HG02852 (cell line): Measurements from ENCODE around the gene MAGI1.

Source experiments
- ATAC-seq: cut with Tn5 transposase; IDR thresholded peaks from one replicate; pipeline ENCODE4 v1.9.1; 2021; ENCODE audit warnings: mild to moderate bottlenecking, moderate library complexity; ENCODE audit not compliant: unreplicated experiment

MAGI1 gene

GRCh38 chr3:65478551-65479500 lies 559.9 kb downstream of the MAGI1 start:
- no peak for ATAC-seq

- ATAC-seq: no peak
These were observed 565.0 kb downstream of the MAGI1 start for GRCh38 chr3:65473736-65474135.

GRCh38 chr3:65472501-65472900 lies 566.2 kb downstream of the MAGI1 start:
- ATAC-seq: no peak

- no peak for ATAC-seq
These were observed 572.3 kb downstream of the MAGI1 start for GRCh38 chr3:65466300-65466988.

GRCh38 chr3:65449841-65450428 lies 588.8 kb downstream of the MAGI1 start:
- ATAC-seq: no peak

GRCh38 chr3:65448120-65448519 lies 590.6 kb downstream of the MAGI1 start:
- ATAC-seq: no peak

- no peak for ATAC-seq
These were observed 593.0 kb downstream of the MAGI1 start for GRCh38 chr3:65445573-65446169.

- ATAC-seq: no peak
These were observed 594.3 kb downstream of the MAGI1 start for GRCh38 chr3:65444447-65444815.

- no peak for ATAC-seq
These were observed 594.8 kb downstream of the MAGI1 start for GRCh38 chr3:65443739-65444446.

- ATAC-seq: no peak
These were observed 599.0 kb downstream of the MAGI1 start for GRCh38 chr3:65439641-65440284.

GRCh38 chr3:65438612-65439011 lies 600.1 kb downstream of the MAGI1 start:
- no peak for ATAC-seq

- ATAC-seq: no peak
These were observed 600.6 kb downstream of the MAGI1 start for GRCh38 chr3:65438096-65438495.

- ATAC-seq: no peak
These were observed 602.1 kb downstream of the MAGI1 start for GRCh38 chr3:65436580-65436979.

- ATAC-seq: no peak
These were observed 605.2 kb downstream of the MAGI1 start for GRCh38 chr3:65433480-65433879.

GRCh38 chr3:65432388-65433003 lies 606.2 kb downstream of the MAGI1 start:
- ATAC-seq: no peak

GRCh38 chr3:65425880-65426279 lies 612.8 kb downstream of the MAGI1 start:
- ATAC-seq: no peak

- ATAC-seq: no peak
These were observed 616.6 kb downstream of the MAGI1 start for GRCh38 chr3:65422154-65422553.

- ATAC-seq: no peak
These were observed 619.5 kb downstream of the MAGI1 start for GRCh38 chr3:65419233-65419632.

- ATAC-seq: no peak
These were observed 624.8 kb downstream of the MAGI1 start for GRCh38 chr3:65413891-65414290.

- ATAC-seq: no peak
These were observed 626.1 kb downstream of the MAGI1 start for GRCh38 chr3:65412588-65412987.
